IPS-11a (cell line): ENCODE measurements around the gene TCF12.
"Not testable (repeated sequence)": the region's sequence is repeated elsewhere in the genome, so short reads cannot be mapped to it uniquely, and the experiment has no call there.

Experiments
- H3K4me3 ChIP-seq: one replicate; pipeline ENCODE4 v1.5.1; 2013; ENCODE audit warnings: low read depth, low read length, control low read depth

The TCF12 gene

GRCh38 chr15:56973463-56973862, 55.0 kb downstream of the TCF12 start:
- no peak overlapping the region for H3K4me3 ChIP-seq

GRCh38 chr15:56977232-56977631, 58.8 kb downstream of the TCF12 start:
- no peak overlapping the region for H3K4me3 ChIP-seq

- no peak overlapping the region for H3K4me3 ChIP-seq
These were observed 60.6 kb downstream of the TCF12 start for GRCh38 chr15:56978898-56979662.

GRCh38 chr15:56980473-56980872, 62.0 kb downstream of the TCF12 start:
- H3K4me3 ChIP-seq: no peak overlapping the region

- H3K4me3 ChIP-seq: no peak overlapping the region
These were observed 62.7 kb downstream of the TCF12 start for GRCh38 chr15:56981160-56981559.

- no peak overlapping the region for H3K4me3 ChIP-seq
These were observed 64.5 kb downstream of the TCF12 start for GRCh38 chr15:56982987-56983386.

- no peak overlapping the region for H3K4me3 ChIP-seq
These were observed 66.4 kb downstream of the TCF12 start for GRCh38 chr15:56984681-56985481.

GRCh38 chr15:56985856-56986255, 67.4 kb downstream of the TCF12 start:
- H3K4me3 ChIP-seq: no peak overlapping the region

GRCh38 chr15:56987286-56987685, 68.8 kb downstream of the TCF12 start:
- H3K4me3 ChIP-seq: no peak overlapping the region

- no peak overlapping the region for H3K4me3 ChIP-seq
These were observed 69.8 kb downstream of the TCF12 start for GRCh38 chr15:56988219-56988618.

GRCh38 chr15:56989411-56989924, 71.0 kb downstream of the TCF12 start:
- no peak overlapping the region for H3K4me3 ChIP-seq

- no peak overlapping the region for H3K4me3 ChIP-seq
These were observed 72.6 kb downstream of the TCF12 start for GRCh38 chr15:56991017-56991416.

- H3K4me3 ChIP-seq: no peak overlapping the region
These were observed 74.3 kb downstream of the TCF12 start for GRCh38 chr15:56992725-56993124.

- no peak overlapping the region for H3K4me3 ChIP-seq
These were observed 75.8 kb downstream of the TCF12 start for GRCh38 chr15:56994280-56994679.

- H3K4me3 ChIP-seq: no peak overlapping the region
These were observed 77.6 kb downstream of the TCF12 start for GRCh38 chr15:56996093-56996492.

- H3K4me3 ChIP-seq: no peak overlapping the region
These were observed 78.5 kb downstream of the TCF12 start for GRCh38 chr15:56996746-56997470.

GRCh38 chr15:57003418-57003817, 85.0 kb downstream of the TCF12 start:
- H3K4me3 ChIP-seq: no peak overlapping the region

GRCh38 chr15:57005244-57005643, 86.8 kb downstream of the TCF12 start:
- no peak overlapping the region for H3K4me3 ChIP-seq

GRCh38 chr15:57007797-57008196, 89.4 kb downstream of the TCF12 start:
- not testable (repeated sequence) for H3K4me3 ChIP-seq

GRCh38 chr15:57010724-57011123, 92.3 kb downstream of the TCF12 start:
- H3K4me3 ChIP-seq: no peak overlapping the region

- H3K4me3 ChIP-seq: no peak overlapping the region
These were observed 94.1 kb downstream of the TCF12 start for GRCh38 chr15:57012556-57012955.
